ENCODE data around the gene RPP25L.

The RPP25L gene

GRCh38 chr9:34611811-34612787 lies at the start of gene RPP25L:
TSS of gene RPP25L (minus strand) at chr9:34612097. CDS start at chr9:34611296, 801 bp downstream.
- DNase-seq (ENCODE audit: low read depth): peak; percentile 72
- peak within 1 kb of the TSS; percentile 88 for H3K4me3 ChIP-seq (ENCODE audit: control insufficient read depth, low read depth, low read length)
- TF ChIP-seq CTCF (conservative IDR thresholded peaks at IDR 0.05; ENCODE audit: control insufficient read depth, insufficient read depth, low read depth, low read length): no peak

- no peak overlapping the region for H3K4me3 ChIP-seq (ENCODE audit: control insufficient read depth, low read depth, low read length)
- no peak for TF ChIP-seq CTCF (conservative IDR thresholded peaks at IDR 0.05; ENCODE audit: control insufficient read depth, insufficient read depth, low read depth, low read length)
- no peak for DNase-seq (ENCODE audit: low read depth)
These were observed 47.8 kb upstream of the RPP25L start for GRCh38 chr9:34659592-34660253.

- no peak overlapping the region for H3K4me3 ChIP-seq (ENCODE audit: control insufficient read depth, low read depth, low read length)
- no peak for DNase-seq (ENCODE audit: low read depth)
- TF ChIP-seq CTCF (conservative IDR thresholded peaks at IDR 0.05; ENCODE audit: control insufficient read depth, insufficient read depth, low read depth, low read length): no peak
These were observed 46.6 kb upstream of the RPP25L start for GRCh38 chr9:34658461-34658860.

GRCh38 chr9:34656992-34657391 lies 45.1 kb upstream of the RPP25L start:
- no peak for TF ChIP-seq CTCF (conservative IDR thresholded peaks at IDR 0.05; ENCODE audit: control insufficient read depth, insufficient read depth, low read depth, low read length)
- H3K4me3 ChIP-seq (ENCODE audit: control insufficient read depth, low read depth, low read length): no peak overlapping the region
- no peak for DNase-seq (ENCODE audit: low read depth)

- TF ChIP-seq CTCF (conservative IDR thresholded peaks at IDR 0.05; ENCODE audit: control insufficient read depth, insufficient read depth, low read depth, low read length): no peak
- no peak overlapping the region for H3K4me3 ChIP-seq (ENCODE audit: control insufficient read depth, low read depth, low read length)
- DNase-seq (ENCODE audit: low read depth): no peak
These were observed 43.5 kb upstream of the RPP25L start for GRCh38 chr9:34655394-34655793.

GRCh38 chr9:34654323-34655051 lies 42.6 kb upstream of the RPP25L start:
- TF ChIP-seq CTCF (conservative IDR thresholded peaks at IDR 0.05; ENCODE audit: control insufficient read depth, insufficient read depth, low read depth, low read length): no peak
- no peak overlapping the region for H3K4me3 ChIP-seq (ENCODE audit: control insufficient read depth, low read depth, low read length)
- peak; percentile 80 for DNase-seq (ENCODE audit: low read depth)

All from fibroblast of mammary gland (primary cell).